ENCODE data around the gene MRPS15. TPM values are rescaled to one million over a fixed set of nuclear protein-coding genes. Genes with fewer than 3 reads are reported as not detected.
A peak's percentile ranks its signal among the peaks of the same experiment; 100 is the strongest.

MRPS15 gene
- total RNA-seq, 1 experiment from 2014 or later, result 113 TPM

GRCh38 chr1:36450270-36450918 is 13.8 kb downstream of the MRPS15 start, which contains the start of gene OSCP1:
TSS of gene OSCP1 (minus strand) at chr1:36450451. CDS start at chr1:36450369, 82 bp downstream.
- Histone ChIP-seq H3K9me3 (ENCODE audit: control insufficient read depth, insufficient read depth, low read depth, low read length) (no peaks in the 10 kb centered on the region), H3K4me1 (ENCODE audit: control insufficient read depth, insufficient read depth, low read length) (peaks cover 3% of the 10 kb centered on the region; the same call in 1 of the 2 replicates), H3K4me3 (ENCODE audit: low read depth in 2 of 2, low read length in 2 of 2) (peak within 1 kb of the TSS; percentile 61 to 77), H3K27me3 (ENCODE audit: control insufficient read depth, insufficient read depth, low read length) (no peaks in the 10 kb centered on the region), H3K36me3 (ENCODE audit: control insufficient read depth, insufficient read depth, low read length) (no peaks in the 10 kb centered on the region; the same call in 1 of the 2 replicates), H3K27ac (ENCODE audit: low read length) (peak within 1 kb of the TSS; percentile 90)
- DNase-seq (ENCODE audit: low read depth, low spot score) (peak; percentile 84), ATAC-seq (peak; percentile 99)
- no TSS peak for BruUV-seq (replicated peaks)
- ChIA-PET POLR2A (interaction anchor here (0.6 to 0.7 kb wide), 4 partner anchors 52 to 1357 kb away, joined by 3 to 11 read pairs (median 6); partner anchors contain the start of genes C1orf122 and YRDC), CTCF (interaction anchor here (0.6 kb wide), 1 partner anchor 66 kb away, joined by 3 read pairs; no protein-coding TSS in a partner anchor)
- in situ Hi-C loops (cut with HindIII; ENCODE audit: low pct_unique_long_range_greater_than_20kb, low sequenced_read_pairs) (no loop called here), intact Hi-C loops (cut with micrococcal nuclease; ENCODE audit: unreplicated experiment) (no loop called here)
- peak; percentile 53; the same call in 1 of the 2 replicates for TF ChIP-seq TCF7L2 (IDR thresholded peaks at IDR 0.05; ENCODE audit: low read depth, low read length)
- 0 out of 4 replicates have a peak, but pooled peaks of 1 of the 2 experiments have one; percentile 29 for TF ChIP-seq REST (IDR thresholded peaks at IDR 0.05; ENCODE audit: insufficient read depth in 1 of 2, low read depth in 2 of 2, low read length in 1 of 2)
- TF ChIP-seq POLR2AphosphoS5 (IDR thresholded peaks at IDR 0.05; ENCODE audit: low read depth, low read length), result peak; percentile 93
- TF ChIP-seq SIN3A (IDR thresholded peaks at IDR 0.05; ENCODE audit: borderline replicate concordance, insufficient read depth, low read depth, low read length), result peak; percentile 98; the same call in 1 of the 2 replicates
- TF ChIP-seq CTCF (IDR thresholded peaks at IDR 0.05), result no peak

GRCh38 chr1:36448530-36449056 is 15.6 kb downstream of the MRPS15 start:
- intact Hi-C loops (cut with micrococcal nuclease; ENCODE audit: unreplicated experiment), result no loop called here

More at GRCh38 chr1:36448530-36449056, 15.6 kb downstream of the MRPS15 start:
- H3K4me1 ChIP-seq (ENCODE audit: control insufficient read depth, insufficient read depth, low read length), result peaks cover 3% of the 10 kb centered on the region; the same call in 1 of the 2 replicates
- H3K27ac ChIP-seq (ENCODE audit: low read length), result no peak overlapping the region
- H3K27me3 ChIP-seq (ENCODE audit: control insufficient read depth, insufficient read depth, low read length), result no peaks in the 10 kb centered on the region
- no peaks in the 10 kb centered on the region for H3K36me3 ChIP-seq (ENCODE audit: control insufficient read depth, insufficient read depth, low read length)
- ATAC-seq, result no peak
- H3K9me3 ChIP-seq (ENCODE audit: control insufficient read depth, insufficient read depth, low read depth, low read length), result no peaks in the 10 kb centered on the region
- TSS peak; percentile 59 for BruUV-seq (replicated peaks)
- TF ChIP-seq CTCF (IDR thresholded peaks at IDR 0.05) (no peak), SIN3A (IDR thresholded peaks at IDR 0.05; ENCODE audit: borderline replicate concordance, insufficient read depth, low read depth, low read length) (no peak), TCF7L2 (IDR thresholded peaks at IDR 0.05; ENCODE audit: low read depth, low read length) (no peak), REST (IDR thresholded peaks at IDR 0.05; ENCODE audit: insufficient read depth in 1 of 2, low read depth in 2 of 2, low read length in 1 of 2) (no peak), POLR2AphosphoS5 (IDR thresholded peaks at IDR 0.05; ENCODE audit: low read depth, low read length) (no peak)
- POLR2A ChIA-PET, result interaction anchor here (0.5 kb wide), 1 partner anchor 14 kb away, joined by 3 read pairs; no protein-coding TSS in a partner anchor
- in situ Hi-C loops (cut with HindIII; ENCODE audit: low pct_unique_long_range_greater_than_20kb, low sequenced_read_pairs), result no loop called here
- DNase-seq (ENCODE audit: low read depth, low spot score), result no peak
- no peak overlapping the region for H3K4me3 ChIP-seq (ENCODE audit: low read depth in 2 of 2, low read length in 2 of 2)
- CTCF ChIA-PET, result interaction anchor here (1.3 kb wide), 1 partner anchor 299 kb away, joined by 3 read pairs; the partner anchor contains the start of gene TRAPPC3
